Adrenal gland (tissue), 5 donors: Measurements from ENCODE around the gene DLGAP3.

Experiments used
- POLR2A ChIP-seq, 2 donors: fragments of 450-650 bp; IDR thresholded peaks; one replicate each; pipeline ENCODE4 v1.6.1; 2017; ENCODE audit warnings: antibody characterized with exemption in 2 of 2, mild to moderate bottlenecking in 2 of 2, moderate library complexity in 1 of 2
- TF ChIP-seq, protein P1 (sequence below), 6 experiments: fragments of 450-650 bp in 4 of 6; fragments of 200-600 bp in 2 of 6; sonication (generic) in 1 of 6; IDR thresholded peaks; 1 replicate in 5 of 6; 2 replicates in 1 of 6; pipeline versions ENCODE4 v1.5.1 to v1.8.0; 2016 to 2021; ENCODE audit warnings: antibody characterized with exemption in 6 of 6, mild to moderate bottlenecking in 2 of 6, moderate library complexity in 1 of 6
- donor health status: DM: no; HTN: no; CAD: no.

GRCh38 chr1:34975338-34975737 is 45.9 kb upstream of the DLGAP3 start:
- TF ChIP-seq POLR2A (IDR thresholded peaks at IDR 0.05), result no peak
- TF ChIP-seq, protein P1, sequence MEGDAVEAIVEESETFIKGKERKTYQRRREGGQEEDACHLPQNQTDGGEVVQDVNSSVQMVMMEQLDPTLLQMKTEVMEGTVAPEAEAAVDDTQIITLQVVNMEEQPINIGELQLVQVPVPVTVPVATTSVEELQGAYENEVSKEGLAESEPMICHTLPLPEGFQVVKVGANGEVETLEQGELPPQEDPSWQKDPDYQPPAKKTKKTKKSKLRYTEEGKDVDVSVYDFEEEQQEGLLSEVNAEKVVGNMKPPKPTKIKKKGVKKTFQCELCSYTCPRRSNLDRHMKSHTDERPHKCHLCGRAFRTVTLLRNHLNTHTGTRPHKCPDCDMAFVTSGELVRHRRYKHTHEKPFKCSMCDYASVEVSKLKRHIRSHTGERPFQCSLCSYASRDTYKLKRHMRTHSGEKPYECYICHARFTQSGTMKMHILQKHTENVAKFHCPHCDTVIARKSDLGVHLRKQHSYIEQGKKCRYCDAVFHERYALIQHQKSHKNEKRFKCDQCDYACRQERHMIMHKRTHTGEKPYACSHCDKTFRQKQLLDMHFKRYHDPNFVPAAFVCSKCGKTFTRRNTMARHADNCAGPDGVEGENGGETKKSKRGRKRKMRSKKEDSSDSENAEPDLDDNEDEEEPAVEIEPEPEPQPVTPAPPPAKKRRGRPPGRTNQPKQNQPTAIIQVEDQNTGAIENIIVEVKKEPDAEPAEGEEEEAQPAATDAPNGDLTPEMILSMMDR (IDR thresholded peaks at IDR 0.05), result no peak
